Activated naive CD4-positive, alpha-beta T cell treated with anti-CD3 and anti-CD28 coated beads, Interleukin-2, amount 10 ng/mL, durations not matched to agents 7 days and 5 days (primary cell): ENCODE results near the gene FAAP100.

Source experiments
- CTCF ChIA-PET: fragments of 350-600 bp; sonication (Branson Sonifier 250); formaldehyde crosslinking; loops from one replicate; lab custom pipeline; 2021; ENCODE audit warnings: antibody characterized with exemption; lab: Charles Lee
- DNase-seq: peaks from one replicate; pipeline ENCODE4 v3.0.0-alpha.2; 2020
- H3K27ac Mint-ChIP-seq: one replicate; pipeline ENCODE4 v1.8.0; 2021; ENCODE audit warnings: mild to moderate bottlenecking, moderate library complexity, mixed read lengths
- H3K27me3 Mint-ChIP-seq: one replicate; pipeline ENCODE4 v1.8.0; 2021; ENCODE audit warnings: mild to moderate bottlenecking, mixed read lengths
- H3K36me3 Mint-ChIP-seq: one replicate; pipeline ENCODE4 v1.8.0; 2021; ENCODE audit warnings: mixed read lengths
- H3K4me1 Mint-ChIP-seq: one replicate; pipeline ENCODE4 v1.8.0; 2021; ENCODE audit warnings: mixed read lengths
- H3K4me3 Mint-ChIP-seq: one replicate; pipeline ENCODE4 v1.8.0; 2021; ENCODE audit warnings: mild to moderate bottlenecking, moderate library complexity, mixed read lengths
- H3K9me3 Mint-ChIP-seq: one replicate; pipeline ENCODE4 v1.8.0; 2021; ENCODE audit warnings: mixed read lengths

FAAP100 gene

GRCh38 chr17:81581758-81582157 lies 29.6 kb upstream of the FAAP100 start:
- no peak overlapping the region for H3K27ac Mint-ChIP-seq
- no peaks in the 10 kb centered on the region for H3K4me1 Mint-ChIP-seq
- H3K4me3 Mint-ChIP-seq = no peak overlapping the region
- H3K9me3 Mint-ChIP-seq = no peaks in the 10 kb centered on the region
- H3K27me3 Mint-ChIP-seq = no peaks in the 10 kb centered on the region
- peaks cover 49% of the 10 kb centered on the region for H3K36me3 Mint-ChIP-seq
- DNase-seq = no peak
- CTCF ChIA-PET = no interaction called here

DNA sequence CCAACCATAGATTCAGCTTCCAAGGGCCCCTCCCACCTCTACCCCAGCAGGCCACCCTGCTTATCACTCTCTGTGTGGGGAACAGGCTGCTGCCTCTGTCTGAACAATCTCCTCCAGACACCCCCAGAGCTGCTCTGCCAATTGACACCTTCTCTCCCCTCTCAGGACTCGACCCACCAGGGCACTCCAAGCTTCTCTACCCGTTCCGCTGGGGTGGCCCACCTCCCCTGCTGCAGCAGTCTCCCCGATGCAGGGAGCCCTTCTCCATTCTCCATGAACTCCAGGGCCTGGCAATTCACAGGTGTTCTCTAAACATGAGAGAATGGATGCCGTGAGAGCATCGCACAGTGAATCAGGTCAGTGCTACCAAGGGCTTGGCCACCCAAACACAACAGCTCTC lies 28.3 kb upstream of the FAAP100 start:
- no peak for DNase-seq
- Mint-ChIP-seq H3K4me1 (no peaks in the 10 kb centered on the region), H3K9me3 (no peaks in the 10 kb centered on the region), H3K27me3 (no peaks in the 10 kb centered on the region), H3K4me3 (no peak overlapping the region), H3K36me3 (peaks cover 47% of the 10 kb centered on the region), H3K27ac (peak overlapping the region; percentile 53)
- CTCF ChIA-PET = interaction anchor here (1.4 kb wide), 1 partner anchor 21 kb away, joined by 6 read pairs; no protein-coding TSS in a partner anchor

GRCh38 chr17:81579821-81580321 lies 27.7 kb upstream of the FAAP100 start:
- CTCF ChIA-PET = interaction anchor here (1.4 kb wide), 1 partner anchor 21 kb away, joined by 6 read pairs; no protein-coding TSS in a partner anchor
- no peak for DNase-seq
- Mint-ChIP-seq H3K27me3 (no peaks in the 10 kb centered on the region), H3K4me3 (no peak overlapping the region), H3K36me3 (peaks cover 42% of the 10 kb centered on the region), H3K27ac (no peak overlapping the region), H3K4me1 (no peaks in the 10 kb centered on the region), H3K9me3 (no peaks in the 10 kb centered on the region)

DNA sequence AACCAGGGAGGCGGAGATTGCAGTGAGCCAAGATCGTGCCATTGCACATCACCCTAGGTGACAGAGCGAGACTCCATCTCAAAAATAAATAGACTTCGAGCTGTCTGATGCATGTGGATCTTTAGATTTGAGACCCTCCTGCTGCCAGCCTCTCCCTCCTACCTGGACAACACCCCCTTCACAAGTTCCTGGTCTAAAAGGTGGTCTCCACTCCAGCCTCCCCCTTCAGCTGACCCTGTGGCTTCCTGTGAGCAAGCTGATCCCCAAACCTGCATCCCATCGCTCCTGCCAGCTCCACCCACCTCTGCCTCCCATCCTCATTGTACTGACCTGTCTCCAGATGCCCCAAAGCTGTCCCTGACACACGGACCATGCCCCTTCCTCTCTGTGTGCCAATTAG lies 27.1 kb upstream of the FAAP100 start:
- no peak overlapping the region for H3K4me3 Mint-ChIP-seq
- H3K27ac Mint-ChIP-seq = peak overlapping the region; percentile 58
- no peak for DNase-seq
- H3K36me3 Mint-ChIP-seq = peaks cover 41% of the 10 kb centered on the region
- CTCF ChIA-PET = interaction anchor here (1.4 kb wide), 1 partner anchor 22 kb away, joined by 6 read pairs; no protein-coding TSS in a partner anchor
- H3K4me1 Mint-ChIP-seq = no peaks in the 10 kb centered on the region
- H3K27me3 Mint-ChIP-seq = no peaks in the 10 kb centered on the region
- H3K9me3 Mint-ChIP-seq = no peaks in the 10 kb centered on the region

DNA sequence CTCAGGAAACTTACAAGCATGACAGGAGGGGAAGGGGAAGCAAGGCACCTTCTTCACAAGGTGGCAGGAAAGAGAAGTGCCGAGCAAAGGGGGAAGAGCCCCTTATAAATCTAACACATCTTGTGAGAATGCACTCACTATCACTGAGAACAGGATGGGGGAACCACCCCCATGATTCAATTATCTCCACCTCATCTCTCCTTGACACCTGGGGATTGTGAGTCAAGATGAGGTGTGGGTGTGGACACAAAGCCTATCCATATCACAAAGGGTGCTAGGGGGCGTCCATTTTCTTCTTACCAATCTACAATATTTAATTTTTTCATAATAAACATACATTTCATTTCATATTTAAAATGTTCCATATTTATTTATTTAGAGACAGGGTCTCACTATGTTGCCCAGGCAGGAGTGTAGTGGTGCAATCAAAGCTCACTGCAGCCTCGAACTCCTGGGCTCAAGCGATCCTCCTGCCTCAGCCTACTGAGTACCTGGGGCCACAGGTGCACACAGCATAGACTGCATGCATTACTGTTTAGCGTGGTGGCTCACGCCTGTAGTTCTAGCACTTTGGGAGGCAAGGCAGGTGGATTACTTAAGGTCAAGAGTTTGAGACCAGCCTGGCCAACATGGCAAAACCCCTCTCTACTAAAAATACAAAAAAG lies 26.5 kb upstream of the FAAP100 start:
- Mint-ChIP-seq H3K27me3 (no peaks in the 10 kb centered on the region), H3K27ac (no peak overlapping the region)

GRCh38 chr17:81578038-81578441 lies 25.9 kb upstream of the FAAP100 start:
- no peaks in the 10 kb centered on the region for H3K4me1 Mint-ChIP-seq
- CTCF ChIA-PET = no interaction called here
- no peak overlapping the region for H3K4me3 Mint-ChIP-seq
- no peaks in the 10 kb centered on the region for H3K27me3 Mint-ChIP-seq
- peaks cover 34% of the 10 kb centered on the region for H3K36me3 Mint-ChIP-seq
- H3K27ac Mint-ChIP-seq = no peak overlapping the region
- DNase-seq = no peak
- no peaks in the 10 kb centered on the region for H3K9me3 Mint-ChIP-seq

More for the DNA sequence above, 26.5 kb upstream of the FAAP100 start:
- no peak overlapping the region for H3K4me3 Mint-ChIP-seq
- CTCF ChIA-PET = interaction anchor here (1.4 kb wide), 1 partner anchor 22 kb away, joined by 6 read pairs; no protein-coding TSS in a partner anchor
- no peak for DNase-seq
- no peaks in the 10 kb centered on the region for H3K4me1 Mint-ChIP-seq
- peaks cover 39% of the 10 kb centered on the region for H3K36me3 Mint-ChIP-seq
- no peaks in the 10 kb centered on the region for H3K9me3 Mint-ChIP-seq

DNA sequence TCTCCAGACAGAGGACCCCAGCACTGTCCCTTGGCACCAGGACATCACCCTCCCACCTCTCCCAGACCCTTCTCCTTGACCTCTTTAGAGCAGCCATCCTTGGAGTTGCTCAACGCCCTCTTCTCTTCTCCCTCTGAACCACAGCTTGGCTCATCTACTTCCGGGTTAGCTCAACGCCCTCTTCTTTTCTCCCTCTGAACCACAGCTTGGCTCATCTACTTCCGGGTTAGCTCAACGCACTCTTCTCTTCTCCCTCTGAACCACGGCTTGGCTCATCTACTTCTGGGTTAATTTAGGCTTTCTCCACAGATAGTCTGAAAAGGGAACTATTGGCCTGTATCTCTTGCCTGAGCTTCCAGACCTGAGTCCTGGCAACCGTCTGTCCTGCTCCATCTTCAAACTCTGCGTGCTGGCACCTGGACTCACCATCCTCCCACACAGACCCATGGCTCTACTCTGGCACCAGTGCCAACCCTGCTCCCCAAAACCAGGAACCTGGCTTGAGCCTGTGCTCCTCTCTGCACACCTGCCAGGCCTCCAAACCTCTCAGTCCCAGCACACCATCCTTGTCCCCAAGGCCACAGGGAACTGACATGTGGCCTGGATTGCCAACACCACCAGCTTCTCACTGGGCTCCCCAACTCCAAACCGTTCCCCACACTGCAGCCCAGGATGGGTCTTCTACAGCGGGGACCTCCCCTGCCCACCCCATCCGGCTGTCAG lies 25.3 kb upstream of the FAAP100 start:
- Mint-ChIP-seq H3K27ac (no peak overlapping the region), H3K27me3 (no peaks in the 10 kb centered on the region), H3K4me1 (no peaks in the 10 kb centered on the region), H3K4me3 (no peak overlapping the region), H3K36me3 (peaks cover 37% of the 10 kb centered on the region), H3K9me3 (no peaks in the 10 kb centered on the region)
- CTCF ChIA-PET = interaction anchor here (2.3 kb wide), 1 partner anchor 23 kb away, joined by 7 read pairs; no protein-coding TSS in a partner anchor
- DNase-seq = no peak

DNA sequence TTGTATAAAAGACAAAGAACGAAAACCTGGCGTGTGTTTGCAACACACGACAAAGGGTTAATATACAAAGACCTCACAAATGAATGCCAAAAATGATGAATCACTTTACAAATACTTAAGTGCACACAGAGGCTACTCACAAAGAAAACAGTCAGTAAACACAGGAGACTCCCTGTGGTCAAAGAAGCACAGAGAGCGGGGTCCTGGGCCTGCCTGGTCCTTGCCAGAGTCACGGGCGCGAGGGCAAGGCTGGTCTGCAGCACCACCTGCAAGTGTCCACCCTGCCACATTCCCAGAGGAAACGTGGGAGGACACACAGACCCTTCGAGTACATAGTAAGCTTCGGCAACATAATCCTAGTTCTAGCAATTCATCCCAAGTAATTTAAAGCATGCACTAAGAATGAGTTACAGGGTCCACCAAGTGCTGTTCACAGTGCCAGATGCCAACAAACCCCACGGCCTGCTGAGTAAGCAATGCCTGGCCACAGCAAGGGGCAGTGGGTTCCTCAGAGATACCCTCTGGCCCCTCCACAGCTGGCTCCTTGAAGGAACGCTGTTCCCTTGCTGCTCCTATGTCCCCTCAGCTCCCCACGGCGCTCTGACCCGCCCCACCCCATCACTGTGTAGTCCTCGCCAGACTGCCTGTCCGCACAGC lies 24.6 kb upstream of the FAAP100 start:
- no peak overlapping the region for H3K27ac Mint-ChIP-seq
- H3K36me3 Mint-ChIP-seq = peaks cover 36% of the 10 kb centered on the region
- DNase-seq = no peak
- no peak overlapping the region for H3K4me3 Mint-ChIP-seq
- H3K4me1 Mint-ChIP-seq = no peaks in the 10 kb centered on the region
- CTCF ChIA-PET = interaction anchor here (2.3 kb wide), 1 partner anchor 24 kb away, joined by 7 read pairs; no protein-coding TSS in a partner anchor
- no peaks in the 10 kb centered on the region for H3K9me3 Mint-ChIP-seq
- no peaks in the 10 kb centered on the region for H3K27me3 Mint-ChIP-seq

GRCh38 chr17:81575836-81576235 lies 23.7 kb upstream of the FAAP100 start:
- Mint-ChIP-seq H3K9me3 (no peaks in the 10 kb centered on the region), H3K27ac (no peak overlapping the region), H3K36me3 (peaks cover 39% of the 10 kb centered on the region), H3K4me3 (no peak overlapping the region), H3K27me3 (no peaks in the 10 kb centered on the region), H3K4me1 (no peaks in the 10 kb centered on the region)
- CTCF ChIA-PET = interaction anchor here (2.3 kb wide), 1 partner anchor 25 kb away, joined by 7 read pairs; no protein-coding TSS in a partner anchor
- DNase-seq = no peak

DNA sequence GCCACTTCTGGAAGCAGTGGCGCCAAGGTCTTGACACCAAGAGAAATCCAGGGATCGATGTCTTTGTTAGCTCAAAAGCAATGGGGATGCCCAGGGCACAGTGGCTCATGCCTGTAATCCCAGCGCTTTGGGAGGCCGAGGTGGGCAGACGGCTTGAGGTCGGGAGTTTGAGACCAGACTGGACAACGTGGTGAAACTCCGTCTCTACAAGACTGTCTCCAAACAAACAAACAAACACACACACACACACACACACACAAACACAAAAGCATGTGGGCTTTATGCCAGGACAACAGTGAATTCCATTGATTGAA lies 22.4 kb upstream of the FAAP100 start:
- Mint-ChIP-seq H3K27ac (no peak overlapping the region), H3K4me1 (no peaks in the 10 kb centered on the region), H3K9me3 (no peaks in the 10 kb centered on the region), H3K27me3 (no peaks in the 10 kb centered on the region), H3K4me3 (no peak overlapping the region), H3K36me3 (peaks cover 40% of the 10 kb centered on the region)
- DNase-seq = no peak
- CTCF ChIA-PET = no interaction called here

GRCh38 chr17:81573794-81574642 lies 21.9 kb upstream of the FAAP100 start:
- no peak for DNase-seq
- no peaks in the 10 kb centered on the region for H3K4me1 Mint-ChIP-seq
- H3K27me3 Mint-ChIP-seq = no peaks in the 10 kb centered on the region
- peaks cover 43% of the 10 kb centered on the region for H3K36me3 Mint-ChIP-seq
- CTCF ChIA-PET = interaction anchor here (0.6 kb wide), 1 partner anchor 148 kb away, joined by 3 read pairs; no protein-coding TSS in a partner anchor
- no peak overlapping the region for H3K4me3 Mint-ChIP-seq
- no peak overlapping the region for H3K27ac Mint-ChIP-seq
- H3K9me3 Mint-ChIP-seq = no peaks in the 10 kb centered on the region

- H3K4me1 Mint-ChIP-seq = no peaks in the 10 kb centered on the region
- H3K9me3 Mint-ChIP-seq = no peaks in the 10 kb centered on the region
- no peak for DNase-seq
- no peak overlapping the region for H3K27ac Mint-ChIP-seq
- no peak overlapping the region for H3K4me3 Mint-ChIP-seq
- CTCF ChIA-PET = no interaction called here
- H3K27me3 Mint-ChIP-seq = no peaks in the 10 kb centered on the region
- H3K36me3 Mint-ChIP-seq = peaks cover 44% of the 10 kb centered on the region
These were observed 20.5 kb upstream of the FAAP100 start for GRCh38 chr17:81572563-81573168.

- Mint-ChIP-seq H3K36me3 (peaks cover 52% of the 10 kb centered on the region), H3K4me3 (no peak overlapping the region), H3K27ac (no peak overlapping the region), H3K4me1 (no peaks in the 10 kb centered on the region), H3K9me3 (no peaks in the 10 kb centered on the region), H3K27me3 (no peaks in the 10 kb centered on the region)
- CTCF ChIA-PET = interaction anchor here (2.4 kb wide), 1 partner anchor 30 kb away, joined by 9 read pairs; no protein-coding TSS in a partner anchor
- no peak for DNase-seq
These were observed 18.8 kb upstream of the FAAP100 start for GRCh38 chr17:81570964-81571363.
